Measurements from ENCODE around the gene LRRN4.
"Not testable (repeated sequence)": the region's sequence is repeated elsewhere in the genome, so short reads cannot be mapped to it uniquely, and the experiment has no call there.

LRRN4 gene

GRCh38 chr20:6058684-6059295, 4.9 kb upstream of the LRRN4 start:
- no peak for DNase-seq

GRCh38 chr20:6057691-6058090, 3.8 kb upstream of the LRRN4 start:
- DNase-seq, result no peak

- DNase-seq, result no peak
These were observed 3.3 kb upstream of the LRRN4 start for GRCh38 chr20:6057139-6057538.

- no peak for DNase-seq
These were observed 2.2 kb upstream of the LRRN4 start for GRCh38 chr20:6055981-6056569.

- no peak for DNase-seq
These were observed 1.4 kb upstream of the LRRN4 start for GRCh38 chr20:6055161-6055783.

- DNase-seq, result not testable (repeated sequence)
These were observed 810 bp upstream of the LRRN4 start for GRCh38 chr20:6054689-6055051.

- DNase-seq, result no peak
These were observed 640 bp downstream of the LRRN4 start for GRCh38 chr20:6053064-6053775.

GRCh38 chr20:6051505-6051904, 2.4 kb downstream of the LRRN4 start:
- DNase-seq, result no peak

GRCh38 chr20:6048391-6048790, 5.5 kb downstream of the LRRN4 start:
- no peak for DNase-seq

GRCh38 chr20:6046432-6046831, 7.4 kb downstream of the LRRN4 start:
- DNase-seq, result no peak

GRCh38 chr20:6045566-6045965, 8.3 kb downstream of the LRRN4 start:
- DNase-seq, result no peak

GRCh38 chr20:6044115-6044514, 9.7 kb downstream of the LRRN4 start:
- DNase-seq, result no peak

- no peak for DNase-seq
These were observed 12.0 kb downstream of the LRRN4 start for GRCh38 chr20:6041808-6042265.

- no peak for DNase-seq
These were observed 12.7 kb downstream of the LRRN4 start for GRCh38 chr20:6040958-6041807.

- DNase-seq, result no peak
These were observed 13.3 kb downstream of the LRRN4 start for GRCh38 chr20:6040540-6040939.

GRCh38 chr20:6039766-6040165, 14.1 kb downstream of the LRRN4 start:
- no peak for DNase-seq

- no peak for DNase-seq
These were observed 15.6 kb downstream of the LRRN4 start for GRCh38 chr20:6038256-6038655.

- no peak for DNase-seq
These were observed 16.8 kb downstream of the LRRN4 start for GRCh38 chr20:6037082-6037481.

- no peak for DNase-seq
These were observed 17.6 kb downstream of the LRRN4 start for GRCh38 chr20:6036213-6036612.

- DNase-seq, result no peak
These were observed 19.5 kb downstream of the LRRN4 start for GRCh38 chr20:6034134-6034969.

GRCh38 chr20:6032907-6033306, 21.0 kb downstream of the LRRN4 start:
- not testable (repeated sequence) for DNase-seq

Data from activated T-cell treated with anti-CD3 and anti-CD28 coated beads for 4 hours (primary cell).